Measurements from ENCODE around the gene POP4. TPM values are rescaled to one million over a fixed set of nuclear protein-coding genes. Genes with fewer than 3 reads are reported as not detected.

POP4 gene
- total and polyA plus RNA-seq, 2 experiments from 2014 or later: 68.9 to 91.8 TPM

DNA sequence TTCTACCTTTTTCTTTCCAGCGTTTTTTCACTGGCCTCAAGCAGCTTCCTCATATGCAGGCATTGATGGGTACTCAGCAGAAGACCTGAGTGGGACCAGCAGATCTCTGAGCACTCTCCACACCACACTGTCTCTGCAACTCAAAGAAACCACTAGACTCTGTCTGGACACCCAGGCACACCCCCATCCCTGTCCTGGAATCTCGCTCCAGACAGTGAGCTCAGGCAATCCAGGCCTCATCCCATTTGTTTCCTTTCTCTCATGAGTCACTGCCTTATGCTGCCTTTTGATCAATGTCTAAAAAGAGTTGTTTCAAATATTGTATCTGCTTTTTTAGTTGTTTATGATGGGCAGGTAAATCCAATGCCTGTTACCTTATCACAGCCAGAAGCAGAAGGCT is 19.7 kb upstream of the POP4 start:
- Histone ChIP-seq H3K9me2 (replicated peaks; ENCODE audit: insufficient read depth) (no peaks in the 10 kb centered on the region), H3K27me3 (peaks cover 21% of the 10 kb centered on the region), H2AFZ (no peak overlapping the region), H3K9me3 (ENCODE audit: low read depth) (no peaks in the 10 kb centered on the region), H3K36me3 (replicated peaks; ENCODE audit: insufficient read depth, low read depth) (no peaks in the 10 kb centered on the region), H4K20me1 (ENCODE audit: insufficient read depth, poor library complexity, severe bottlenecking) (no peaks in the 10 kb centered on the region), H3K4me3 (no peak overlapping the region), H3K79me2 (no peaks in the 10 kb centered on the region), H3K4me2 (no peak overlapping the region), H3K4me1 (ENCODE audit: insufficient read depth) (no peaks in the 10 kb centered on the region), H3K27ac (no peak overlapping the region)
- DNase-seq (ENCODE audit: low spot score): no peak
- TF ChIP-seq CTCF (IDR thresholded peaks at IDR 0.05; ENCODE audit: poor library complexity): no peak
- no peak for TF ChIP-seq EZH2 (IDR thresholded peaks at IDR 0.05; ENCODE audit: borderline replicate concordance)
- TF ChIP-seq EZH2phosphoT487 (IDR thresholded peaks at IDR 0.05; ENCODE audit: low read depth, severe bottlenecking, unreplicated experiment): no peak
- WGBS (ENCODE audit: low lambda C conversion rate, missing lambda C conversion rate): 64% methylated on average over 2 of the region's 2 CpGs

GRCh38 chr19:29587059-29587458 is 19.0 kb upstream of the POP4 start:
- Histone ChIP-seq H3K4me1 (ENCODE audit: insufficient read depth) (no peaks in the 10 kb centered on the region), H3K9me3 (ENCODE audit: low read depth) (no peaks in the 10 kb centered on the region), H3K4me2 (no peak overlapping the region), H2AFZ (no peak overlapping the region), H3K79me2 (no peaks in the 10 kb centered on the region), H3K9me2 (replicated peaks; ENCODE audit: insufficient read depth) (no peaks in the 10 kb centered on the region), H3K36me3 (replicated peaks; ENCODE audit: insufficient read depth, low read depth) (no peaks in the 10 kb centered on the region), H3K27me3 (peaks cover 28% of the 10 kb centered on the region), H3K27ac (no peak overlapping the region), H3K4me3 (no peak overlapping the region), H4K20me1 (ENCODE audit: insufficient read depth, poor library complexity, severe bottlenecking) (no peaks in the 10 kb centered on the region)
- no peak for DNase-seq (ENCODE audit: low spot score)
- TF ChIP-seq CTCF (IDR thresholded peaks at IDR 0.05; ENCODE audit: poor library complexity) (no peak), EZH2 (IDR thresholded peaks at IDR 0.05; ENCODE audit: borderline replicate concordance) (no peak), EZH2phosphoT487 (IDR thresholded peaks at IDR 0.05; ENCODE audit: low read depth, severe bottlenecking, unreplicated experiment) (no peak)
- WGBS (ENCODE audit: low lambda C conversion rate, missing lambda C conversion rate): 75% methylated on average over 3 of the region's 3 CpGs

GRCh38 chr19:29587518-29587986 is 18.5 kb upstream of the POP4 start:
- no peaks in the 10 kb centered on the region for H3K9me3 ChIP-seq (ENCODE audit: low read depth)
- H3K79me2 ChIP-seq: no peaks in the 10 kb centered on the region
- DNase-seq (ENCODE audit: low spot score): no peak
- H2AFZ ChIP-seq: no peak overlapping the region
- no peak overlapping the region for H3K27ac ChIP-seq
- no peak overlapping the region for H3K4me3 ChIP-seq
- H3K4me1 ChIP-seq (ENCODE audit: insufficient read depth): no peaks in the 10 kb centered on the region
- no peak overlapping the region for H3K4me2 ChIP-seq
- H4K20me1 ChIP-seq (ENCODE audit: insufficient read depth, poor library complexity, severe bottlenecking): no peaks in the 10 kb centered on the region
- H3K9me2 ChIP-seq (replicated peaks; ENCODE audit: insufficient read depth): no peaks in the 10 kb centered on the region
- peaks cover 33% of the 10 kb centered on the region for H3K27me3 ChIP-seq
- no peak for TF ChIP-seq CTCF (IDR thresholded peaks at IDR 0.05; ENCODE audit: poor library complexity)
- no peak for TF ChIP-seq EZH2phosphoT487 (IDR thresholded peaks at IDR 0.05; ENCODE audit: low read depth, severe bottlenecking, unreplicated experiment)
- no peak for TF ChIP-seq EZH2 (IDR thresholded peaks at IDR 0.05; ENCODE audit: borderline replicate concordance)
- no peaks in the 10 kb centered on the region for H3K36me3 ChIP-seq (replicated peaks; ENCODE audit: insufficient read depth, low read depth)
- 63% methylated on average over 2 of the region's 2 CpGs for WGBS (ENCODE audit: low lambda C conversion rate, missing lambda C conversion rate)

DNA sequence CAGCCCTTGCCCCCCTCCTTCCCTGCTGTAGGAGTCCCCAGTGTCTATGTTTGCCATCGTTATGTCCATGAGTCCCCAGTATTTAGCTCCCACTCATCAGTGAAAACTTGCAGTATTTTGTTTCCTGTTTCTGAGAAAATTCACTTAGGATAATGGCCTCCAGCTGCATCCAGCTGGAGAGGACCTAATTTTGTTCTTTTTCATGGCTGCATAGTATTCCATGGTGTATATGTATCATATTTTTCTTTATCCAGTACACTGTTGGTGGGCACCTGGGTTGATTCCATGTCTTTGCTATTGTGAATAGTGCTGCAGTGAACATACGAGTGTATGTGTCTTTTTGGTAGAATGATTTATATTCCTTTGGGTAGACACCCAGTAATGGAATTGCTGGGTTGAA is 18.0 kb upstream of the POP4 start:
- H3K9me3 ChIP-seq (ENCODE audit: low read depth): no peaks in the 10 kb centered on the region
- no peaks in the 10 kb centered on the region for H3K79me2 ChIP-seq
- no peak for DNase-seq (ENCODE audit: low spot score)
- H4K20me1 ChIP-seq (ENCODE audit: insufficient read depth, poor library complexity, severe bottlenecking): no peaks in the 10 kb centered on the region
- no peak overlapping the region for H3K4me3 ChIP-seq
- no peaks in the 10 kb centered on the region for H3K4me1 ChIP-seq (ENCODE audit: insufficient read depth)
- no peaks in the 10 kb centered on the region for H3K36me3 ChIP-seq (replicated peaks; ENCODE audit: insufficient read depth, low read depth)
- H3K4me2 ChIP-seq: no peak overlapping the region
- WGBS (ENCODE audit: low lambda C conversion rate, missing lambda C conversion rate): 89% methylated on average over 2 of the region's 2 CpGs
- TF ChIP-seq EZH2phosphoT487 (IDR thresholded peaks at IDR 0.05; ENCODE audit: low read depth, severe bottlenecking, unreplicated experiment): no peak
- no peak overlapping the region for H3K27ac ChIP-seq
- peaks cover 35% of the 10 kb centered on the region for H3K27me3 ChIP-seq
- H3K9me2 ChIP-seq (replicated peaks; ENCODE audit: insufficient read depth): no peaks in the 10 kb centered on the region
- H2AFZ ChIP-seq: no peak overlapping the region

Measured in hepatocyte (in vitro differentiated cells).